ENCODE results near the gene ELAVL4. TPM values are rescaled to one million over a fixed set of nuclear protein-coding genes. Genes with fewer than 3 reads are reported as not detected.

ELAVL4 gene
- not detected for total RNA-seq

- no peak within 1 kb of the TSS for H3K4me3 Mint-ChIP-seq
- no peaks in the 10 kb centered on the region for H3K36me3 Mint-ChIP-seq (ENCODE audit: low read depth)
- no peak within 1 kb of the TSS for H3K27ac Mint-ChIP-seq
- DNase-seq, result no peak
- CTCF ChIA-PET, result no interaction called here
- peaks cover 49% of the 10 kb centered on the region for H3K27me3 Mint-ChIP-seq
- H3K9me3 Mint-ChIP-seq, result no peaks in the 10 kb centered on the region
- H3K4me1 Mint-ChIP-seq, result peaks cover 18% of the 10 kb centered on the region
- POLR2A ChIA-PET, result no interaction called here
These were observed at the start of gene ELAVL4 for GRCh38 chr1:50108497-50109059. Gene ELAVL4, plus strand, starts transcription at chr1:50108920. Its CDS starts 270 bp downstream, at chr1:50109190.

- POLR2A ChIA-PET, result no interaction called here
- no peak overlapping the region for H3K4me3 Mint-ChIP-seq
- CTCF ChIA-PET, result no interaction called here
- no peaks in the 10 kb centered on the region for H3K36me3 Mint-ChIP-seq (ENCODE audit: low read depth)
- no peak for DNase-seq
- no peaks in the 10 kb centered on the region for H3K9me3 Mint-ChIP-seq
- H3K27me3 Mint-ChIP-seq, result no peaks in the 10 kb centered on the region
- H3K27ac Mint-ChIP-seq, result no peak overlapping the region
- H3K4me1 Mint-ChIP-seq, result no peaks in the 10 kb centered on the region
These were observed 48.4 kb upstream of the ELAVL4 start for GRCh38 chr1:50060279-50060678.

GRCh38 chr1:50066806-50067205 lies 41.9 kb upstream of the ELAVL4 start:
- Mint-ChIP-seq H3K4me1 (no peaks in the 10 kb centered on the region), H3K9me3 (no peaks in the 10 kb centered on the region), H3K27ac (no peak overlapping the region), H3K27me3 (no peaks in the 10 kb centered on the region), H3K4me3 (no peak overlapping the region), H3K36me3 (ENCODE audit: low read depth) (no peaks in the 10 kb centered on the region)
- DNase-seq, result no peak
- POLR2A ChIA-PET, result no interaction called here
- CTCF ChIA-PET, result no interaction called here

- H3K27me3 Mint-ChIP-seq, result no peaks in the 10 kb centered on the region
- H3K4me1 Mint-ChIP-seq, result no peaks in the 10 kb centered on the region
These were observed 33.8 kb upstream of the ELAVL4 start for GRCh38 chr1:50074931-50075330.

GRCh38 chr1:50077273-50077672 lies 31.4 kb upstream of the ELAVL4 start:
- no peak overlapping the region for H3K4me3 Mint-ChIP-seq
- H3K27ac Mint-ChIP-seq, result no peak overlapping the region
- no peaks in the 10 kb centered on the region for H3K9me3 Mint-ChIP-seq
- H3K4me1 Mint-ChIP-seq, result no peaks in the 10 kb centered on the region
- no peak for DNase-seq
- POLR2A ChIA-PET, result no interaction called here
- no peaks in the 10 kb centered on the region for H3K27me3 Mint-ChIP-seq
- CTCF ChIA-PET, result no interaction called here
- no peaks in the 10 kb centered on the region for H3K36me3 Mint-ChIP-seq (ENCODE audit: low read depth)

More at GRCh38 chr1:50074931-50075330, 33.8 kb upstream of the ELAVL4 start:
- no peak overlapping the region for H3K27ac Mint-ChIP-seq
- H3K36me3 Mint-ChIP-seq (ENCODE audit: low read depth), result no peaks in the 10 kb centered on the region
- no peak overlapping the region for H3K4me3 Mint-ChIP-seq
- ChIA-PET CTCF (interaction anchor here (1.5 kb wide), 1 partner anchor 26 kb away, joined by 3 read pairs; no protein-coding TSS in a partner anchor), POLR2A (no interaction called here)
- H3K9me3 Mint-ChIP-seq, result no peaks in the 10 kb centered on the region
- no peak for DNase-seq

- Mint-ChIP-seq H3K4me3 (no peak overlapping the region), H3K27me3 (no peaks in the 10 kb centered on the region), H3K9me3 (no peaks in the 10 kb centered on the region), H3K4me1 (no peaks in the 10 kb centered on the region), H3K27ac (no peak overlapping the region), H3K36me3 (ENCODE audit: low read depth) (no peaks in the 10 kb centered on the region)
- CTCF ChIA-PET, result no interaction called here
- no peak for DNase-seq
- POLR2A ChIA-PET, result no interaction called here
These were observed 27.7 kb upstream of the ELAVL4 start for GRCh38 chr1:50080904-50081586.

- H3K4me1 Mint-ChIP-seq, result no peaks in the 10 kb centered on the region
- H3K27ac Mint-ChIP-seq, result no peak overlapping the region
- H3K36me3 Mint-ChIP-seq (ENCODE audit: low read depth), result no peaks in the 10 kb centered on the region
- ChIA-PET CTCF (no interaction called here), POLR2A (no interaction called here)
- H3K4me3 Mint-ChIP-seq, result no peak overlapping the region
- H3K9me3 Mint-ChIP-seq, result no peaks in the 10 kb centered on the region
- H3K27me3 Mint-ChIP-seq, result no peaks in the 10 kb centered on the region
- no peak for DNase-seq
These were observed 24.3 kb upstream of the ELAVL4 start for GRCh38 chr1:50084389-50084788.

GRCh38 chr1:50091068-50091467 lies 17.7 kb upstream of the ELAVL4 start:
- Mint-ChIP-seq H3K4me1 (no peaks in the 10 kb centered on the region), H3K9me3 (no peaks in the 10 kb centered on the region), H3K27me3 (no peaks in the 10 kb centered on the region), H3K36me3 (ENCODE audit: low read depth) (no peaks in the 10 kb centered on the region), H3K4me3 (no peak overlapping the region), H3K27ac (no peak overlapping the region)
- DNase-seq, result no peak
- ChIA-PET POLR2A (no interaction called here), CTCF (no interaction called here)

GRCh38 chr1:50095716-50096115 lies 13.0 kb upstream of the ELAVL4 start:
- CTCF ChIA-PET, result no interaction called here

GRCh38 chr1:50097021-50097679 lies 11.6 kb upstream of the ELAVL4 start:
- no peaks in the 10 kb centered on the region for H3K36me3 Mint-ChIP-seq (ENCODE audit: low read depth)
- DNase-seq, result no peak
- H3K27ac Mint-ChIP-seq, result no peak overlapping the region
- no peaks in the 10 kb centered on the region for H3K27me3 Mint-ChIP-seq
- CTCF ChIA-PET, result no interaction called here
- POLR2A ChIA-PET, result no interaction called here
- H3K4me3 Mint-ChIP-seq, result no peak overlapping the region
- no peaks in the 10 kb centered on the region for H3K9me3 Mint-ChIP-seq
- H3K4me1 Mint-ChIP-seq, result no peaks in the 10 kb centered on the region

More at GRCh38 chr1:50095716-50096115, 13.0 kb upstream of the ELAVL4 start:
- POLR2A ChIA-PET, result no interaction called here
- H3K36me3 Mint-ChIP-seq (ENCODE audit: low read depth), result no peaks in the 10 kb centered on the region
- no peak overlapping the region for H3K27ac Mint-ChIP-seq
- H3K4me3 Mint-ChIP-seq, result no peak overlapping the region
- no peaks in the 10 kb centered on the region for H3K4me1 Mint-ChIP-seq
- H3K9me3 Mint-ChIP-seq, result no peaks in the 10 kb centered on the region
- DNase-seq, result no peak
- H3K27me3 Mint-ChIP-seq, result no peaks in the 10 kb centered on the region

- Mint-ChIP-seq H3K4me1 (no peaks in the 10 kb centered on the region), H3K4me3 (no peak overlapping the region), H3K9me3 (no peaks in the 10 kb centered on the region), H3K27me3 (no peaks in the 10 kb centered on the region), H3K36me3 (ENCODE audit: low read depth) (no peaks in the 10 kb centered on the region), H3K27ac (no peak overlapping the region)
- CTCF ChIA-PET, result no interaction called here
- POLR2A ChIA-PET, result no interaction called here
- no peak for DNase-seq
These were observed 10.9 kb upstream of the ELAVL4 start for GRCh38 chr1:50097791-50098190.

- Mint-ChIP-seq H3K27ac (no peak overlapping the region), H3K36me3 (ENCODE audit: low read depth) (no peaks in the 10 kb centered on the region), H3K27me3 (no peaks in the 10 kb centered on the region), H3K9me3 (no peaks in the 10 kb centered on the region), H3K4me3 (no peak overlapping the region), H3K4me1 (no peaks in the 10 kb centered on the region)
- ChIA-PET CTCF (no interaction called here), POLR2A (no interaction called here)
- DNase-seq, result no peak
These were observed 10.1 kb upstream of the ELAVL4 start for GRCh38 chr1:50098591-50099021.

- Mint-ChIP-seq H3K27me3 (no peaks in the 10 kb centered on the region), H3K27ac (no peak overlapping the region), H3K9me3 (no peaks in the 10 kb centered on the region), H3K4me1 (no peaks in the 10 kb centered on the region), H3K36me3 (ENCODE audit: low read depth) (no peaks in the 10 kb centered on the region), H3K4me3 (no peak overlapping the region)
- ChIA-PET CTCF (no interaction called here), POLR2A (no interaction called here)
- no peak for DNase-seq
These were observed 9.1 kb upstream of the ELAVL4 start for GRCh38 chr1:50099654-50100053.

- Mint-ChIP-seq H3K27ac (no peak overlapping the region), H3K4me3 (no peak overlapping the region), H3K9me3 (no peaks in the 10 kb centered on the region), H3K4me1 (no peaks in the 10 kb centered on the region), H3K36me3 (ENCODE audit: low read depth) (no peaks in the 10 kb centered on the region), H3K27me3 (peaks cover 12% of the 10 kb centered on the region)
- CTCF ChIA-PET, result no interaction called here
- POLR2A ChIA-PET, result no interaction called here
- DNase-seq, result no peak
These were observed 5.1 kb upstream of the ELAVL4 start for GRCh38 chr1:50103615-50104081.

Data from activated CD4-positive, alpha-beta T cell treated with anti-CD3 and anti-CD28 coated beads, Interleukin-2, amount 10 ng/mL, durations not matched to agents 7 days and 5 days (primary cell).